ENCODE data around the gene SGSH. TPM values are rescaled to one million over a fixed set of nuclear protein-coding genes. Genes with fewer than 3 reads are reported as not detected.

Gene SGSH
- total RNA-seq, 2 donors from 2014 or later = 40.4 to 42.5 TPM

DNA sequence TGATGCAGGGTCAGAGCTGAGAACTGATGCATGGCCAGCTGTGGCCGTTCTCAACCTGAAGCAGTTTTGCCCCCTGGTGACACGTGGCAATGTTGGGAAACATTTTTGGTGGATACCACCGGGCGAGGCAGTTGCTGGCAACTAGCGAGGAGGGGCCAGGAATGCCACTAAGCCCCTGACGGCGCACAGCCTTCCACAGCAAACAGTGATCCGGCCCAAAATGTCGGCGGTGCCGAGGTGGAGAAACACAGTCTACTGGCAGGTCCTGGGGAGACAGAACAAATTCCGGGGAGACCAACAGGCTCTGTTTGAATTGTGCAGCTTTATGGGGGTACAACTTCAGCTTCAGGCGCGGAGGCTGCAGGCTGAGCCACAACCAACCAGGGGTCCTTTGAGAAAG is 8.3 kb upstream of the SGSH start:
- Mint-ChIP-seq H3K27me3 (ENCODE audit: insufficient read depth) (no peaks in the 10 kb centered on the region), H3K4me1 (peaks cover 10% of the 10 kb centered on the region), H3K27ac (no peak overlapping the region), H3K9me3 (peaks cover 27% of the 10 kb centered on the region), H3K4me3 (no peak overlapping the region), H3K36me3 (ENCODE audit: low read depth) (peaks cover 58% of the 10 kb centered on the region)
- WGBS, 2 experiments (ENCODE audit: insufficient coverage in 1 of 2, insufficient read length in 1 of 2) = 88 to 89% methylated on average over 12 to 14 of the region's 14 CpGs
- H3K4me3 ChIP-seq (ENCODE audit: low read length) = no peak overlapping the region
- TF ChIP-seq CTCF (conservative IDR thresholded peaks at IDR 0.05) = no peak
- peaks cover 64% of the 10 kb centered on the region for H3K36me3 ChIP-seq (ENCODE audit: control insufficient read depth, insufficient read depth, low read length)
- peaks cover 25% of the 10 kb centered on the region for H3K9me3 ChIP-seq (ENCODE audit: control insufficient read depth, low read length)
- no peaks in the 10 kb centered on the region for H3K27me3 ChIP-seq (ENCODE audit: control insufficient read depth, insufficient read depth, low read length, poor library complexity, severe bottlenecking)
- no peak overlapping the region for H3K9ac ChIP-seq (ENCODE audit: extremely low read depth, low read length, poor library complexity, severe bottlenecking)
- H3K4me1 ChIP-seq (ENCODE audit: control insufficient read depth, insufficient read depth, low read length) = no peaks in the 10 kb centered on the region
- DNase-seq = no peak
- H3K27ac ChIP-seq (ENCODE audit: low read depth, low read length) = no peak overlapping the region

DNA sequence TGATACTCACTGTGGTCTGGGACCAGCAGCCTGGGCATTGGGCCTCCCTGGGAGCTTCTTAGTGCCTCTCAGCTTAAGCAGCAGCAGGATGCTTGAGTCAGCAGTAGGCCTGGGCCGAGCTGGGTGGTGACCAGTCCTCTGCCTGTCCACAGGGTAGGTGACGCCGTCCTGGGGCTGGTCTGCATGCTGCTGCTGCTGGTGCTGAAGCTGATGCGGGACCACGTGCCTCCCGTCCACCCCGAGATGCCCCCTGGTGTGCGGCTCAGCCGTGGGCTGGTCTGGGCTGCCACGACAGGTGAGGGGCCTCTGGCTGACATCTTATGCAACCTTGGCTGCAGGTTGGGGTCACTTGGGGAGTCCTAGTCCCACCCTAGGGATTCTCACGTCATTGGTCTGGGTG is 7.5 kb upstream of the SGSH start:
- Mint-ChIP-seq H3K27me3 (ENCODE audit: insufficient read depth) (no peaks in the 10 kb centered on the region), H3K4me1 (peaks cover 10% of the 10 kb centered on the region), H3K36me3 (ENCODE audit: low read depth) (peaks cover 57% of the 10 kb centered on the region), H3K27ac (no peak overlapping the region), H3K9me3 (peaks cover 21% of the 10 kb centered on the region), H3K4me3 (no peak overlapping the region)
- no peaks in the 10 kb centered on the region for H3K4me1 ChIP-seq (ENCODE audit: control insufficient read depth, insufficient read depth, low read length)
- H3K27me3 ChIP-seq (ENCODE audit: control insufficient read depth, insufficient read depth, low read length, poor library complexity, severe bottlenecking) = no peaks in the 10 kb centered on the region
- H3K36me3 ChIP-seq (ENCODE audit: control insufficient read depth, insufficient read depth, low read length) = peaks cover 64% of the 10 kb centered on the region
- no peak overlapping the region for H3K27ac ChIP-seq (ENCODE audit: low read depth, low read length)
- TF ChIP-seq CTCF (conservative IDR thresholded peaks at IDR 0.05) = no peak
- no peak overlapping the region for H3K4me3 ChIP-seq (ENCODE audit: low read length)
- no peak overlapping the region for H3K9ac ChIP-seq (ENCODE audit: extremely low read depth, low read length, poor library complexity, severe bottlenecking)
- 95 to 97% methylated on average over 10 to 11 of the region's 11 CpGs for WGBS, 2 experiments (ENCODE audit: insufficient coverage in 1 of 2, insufficient read length in 1 of 2)
- peaks cover 21% of the 10 kb centered on the region for H3K9me3 ChIP-seq (ENCODE audit: control insufficient read depth, low read length)
- DNase-seq = peak; percentile 48

DNA sequence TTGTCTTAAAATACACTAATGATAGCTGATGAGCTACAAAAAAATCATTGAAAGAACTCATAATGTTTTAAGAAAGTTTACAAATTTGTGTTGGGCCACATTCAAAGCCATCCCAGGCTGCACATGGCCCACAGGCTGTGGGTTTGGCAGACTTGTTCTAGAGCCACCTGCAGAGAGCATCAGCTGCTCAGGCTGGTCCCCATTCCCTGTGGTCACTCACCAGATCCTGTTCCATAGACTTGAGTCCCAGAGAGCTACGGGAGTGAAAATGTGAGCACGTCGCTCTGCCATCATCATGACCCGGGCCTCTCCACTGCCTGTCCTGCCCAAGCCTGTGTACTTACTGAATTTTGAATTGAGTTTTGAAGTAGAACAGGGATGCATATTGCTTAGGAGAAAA is 7.0 kb upstream of the SGSH start:
- WGBS, 2 experiments (ENCODE audit: insufficient coverage in 1 of 2, insufficient read length in 1 of 2) = 94 to 100% methylated on average over 1 to 4 of the region's 4 CpGs
- no peak overlapping the region for H3K9ac ChIP-seq (ENCODE audit: extremely low read depth, low read length, poor library complexity, severe bottlenecking)
- H3K27ac Mint-ChIP-seq = no peak overlapping the region
- TF ChIP-seq CTCF (conservative IDR thresholded peaks at IDR 0.05) = no peak
- H3K27me3 Mint-ChIP-seq (ENCODE audit: insufficient read depth) = no peaks in the 10 kb centered on the region
- no peak overlapping the region for H3K4me3 Mint-ChIP-seq
- H3K4me1 ChIP-seq (ENCODE audit: control insufficient read depth, insufficient read depth, low read length) = no peaks in the 10 kb centered on the region
- H3K36me3 Mint-ChIP-seq (ENCODE audit: low read depth) = peaks cover 56% of the 10 kb centered on the region
- H3K4me1 Mint-ChIP-seq = peaks cover 10% of the 10 kb centered on the region
- no peak for DNase-seq
- peaks cover 16% of the 10 kb centered on the region for H3K9me3 ChIP-seq (ENCODE audit: control insufficient read depth, low read length)
- H3K27ac ChIP-seq (ENCODE audit: low read depth, low read length) = peak overlapping the region; percentile 16
- H3K9me3 Mint-ChIP-seq = peaks cover 16% of the 10 kb centered on the region
- H3K27me3 ChIP-seq (ENCODE audit: control insufficient read depth, insufficient read depth, low read length, poor library complexity, severe bottlenecking) = no peaks in the 10 kb centered on the region
- H3K4me3 ChIP-seq (ENCODE audit: low read length) = no peak overlapping the region
- peaks cover 59% of the 10 kb centered on the region for H3K36me3 ChIP-seq (ENCODE audit: control insufficient read depth, insufficient read depth, low read length)
